CD4-positive, alpha-beta T cell (primary cell): ENCODE measurements around the gene AGFG1. TPM values are rescaled to one million over a fixed set of nuclear protein-coding genes. Genes with fewer than 3 reads are reported as not detected.

Experiments used
- ATAC-seq: fragments of 200-7000 bp; cut with Tn5 transposase; one replicate; pipeline ENCODE4 v1.10.0; 2022; ENCODE audit warnings: mild to moderate bottlenecking; ENCODE audit not compliant: poor library complexity
- CTCF ChIA-PET: fragments of 350-600 bp; sonication (Branson Sonifier 250); formaldehyde crosslinking; loops from one replicate; lab custom pipeline; 2021; ENCODE audit warnings: antibody characterized with exemption, inconsistent platforms; lab: Charles Lee
- POLR2A ChIA-PET: fragments of 350-600 bp; sonication (Branson Sonifier 250); formaldehyde crosslinking; loops from one replicate; lab custom pipeline; 2021; ENCODE audit warnings: antibody characterized with exemption, inconsistent platforms; lab: Charles Lee
- DNase-seq, 14 experiments: peaks; one replicate each; pipeline ENCODE4 v3.0.0-alpha.2; 2013 to 2020; ENCODE audit warnings: mixed read lengths in 2 of 14
- H3K27ac ChIP-seq, 2 donors: one replicate each; pipeline versions ENCODE4 v1.5.1 to v1.7.0; 2013; ENCODE audit warnings: low read length in 2 of 2, low read depth in 1 of 2, mild to moderate bottlenecking in 1 of 2
- H3K27me3 ChIP-seq, 2 experiments: 1 replicate in 1 of 2; 2 replicates in 1 of 2; pipeline versions ENCODE4 v1.6.1 to v1.7.0; 2013; ENCODE audit warnings: low read length in 2 of 2, control low read depth in 1 of 2, mild to moderate bottlenecking in 1 of 2, moderate library complexity in 1 of 2; ENCODE audit not compliant: insufficient read depth in 2 of 2, control insufficient read depth in 1 of 2
- H3K36me3 ChIP-seq: one replicate; pipeline ENCODE4 v1.6.1; 2013; ENCODE audit warnings: low read length, control low read depth; ENCODE audit not compliant: insufficient read depth
- H3K4me1 ChIP-seq: one replicate; pipeline ENCODE4 v1.6.1; 2013; ENCODE audit warnings: low read length, control low read depth; ENCODE audit not compliant: insufficient read depth
- H3K4me3 ChIP-seq: one replicate; pipeline ENCODE4 v1.5.1; 2013; ENCODE audit warnings: mild to moderate bottlenecking, low read length, moderate library complexity
- H3K9me3 ChIP-seq, 2 experiments: 1 replicate in 1 of 2; 2 replicates in 1 of 2; pipeline versions ENCODE4 v1.6.1 to v1.7.0; 2013; ENCODE audit warnings: low read length in 2 of 2, mild to moderate bottlenecking in 2 of 2, control low read depth in 1 of 2, moderate library complexity in 1 of 2; ENCODE audit not compliant: control insufficient read depth in 1 of 2, insufficient read depth in 1 of 2
- H3K27ac Mint-ChIP-seq: one replicate; pipeline ENCODE4 v1.8.0; 2020; ENCODE audit warnings: mixed read lengths
- H3K27me3 Mint-ChIP-seq: one replicate; pipeline ENCODE4 v1.8.0; 2021; ENCODE audit warnings: mixed read lengths
- H3K36me3 Mint-ChIP-seq: one replicate; pipeline ENCODE4 v1.8.0; 2021; ENCODE audit warnings: low read depth, mixed read lengths
- H3K4me1 Mint-ChIP-seq: one replicate; pipeline ENCODE4 v1.8.0; 2021; ENCODE audit warnings: low read depth, mixed read lengths
- H3K4me3 Mint-ChIP-seq: one replicate; pipeline ENCODE4 v1.8.0; 2020; ENCODE audit warnings: mild to moderate bottlenecking, mixed read lengths
- H3K9me3 Mint-ChIP-seq: one replicate; pipeline ENCODE4 v1.8.0; 2020; ENCODE audit warnings: mixed read lengths
- intact Hi-C, 2 experiments: fragments of 100-400 bp; cut with DNase I in 1 of 2; cut with micrococcal nuclease in 1 of 2; formaldehyde crosslinking; loops; one replicate each; pipeline versions ENCODE4 v1.15.1 to v1.9.0; 2023 to 2025; cut with DNase I, micrococcal nuclease
- total RNA-seq, 174 experiments: library from RNA in 2 of 174; stranded (reverse) in 2 of 174; gene quantifications; one replicate each; pipeline ENCODE4 v1.2.3 and lab custom pipeline; 2021 to 2026
- TF ChIP-seq, protein P1 (sequence below): fragments of 200-600 bp; IDR thresholded peaks from one replicate; pipeline ENCODE4 v1.8.0; 2022; ENCODE audit warnings: antibody characterized with exemption, mild to moderate bottlenecking

The AGFG1 gene
- total RNA-seq, 2 experiments from 2014 or later = 49.9 to 55.9 TPM

DNA sequence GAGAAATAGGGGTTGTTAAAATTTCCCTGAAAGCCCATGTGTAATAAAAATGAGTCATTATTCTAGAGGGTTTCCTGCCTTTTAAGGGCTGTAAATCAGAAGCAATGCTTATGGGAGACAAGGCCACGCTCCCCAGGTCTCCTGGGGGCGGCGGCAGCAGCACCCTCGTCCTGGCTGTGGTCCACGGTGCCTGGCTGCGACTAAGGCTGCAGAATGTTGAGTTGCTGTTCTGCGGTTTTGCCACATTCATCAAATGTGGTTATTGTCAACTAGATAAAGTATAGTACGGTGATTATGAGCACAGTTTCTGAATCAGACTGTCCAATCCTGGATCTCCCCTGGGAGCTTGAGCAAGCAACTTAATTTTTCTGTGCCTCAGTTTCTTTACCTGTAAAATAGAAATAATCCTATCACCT lies 11.9 kb upstream of the AGFG1 start:
- no peaks in the 10 kb centered on the region for H3K27me3 Mint-ChIP-seq
- DNase-seq (peak; percentile 25 to 76 (median 44)), ATAC-seq (peak; percentile 79)
- TF ChIP-seq, protein P1, sequence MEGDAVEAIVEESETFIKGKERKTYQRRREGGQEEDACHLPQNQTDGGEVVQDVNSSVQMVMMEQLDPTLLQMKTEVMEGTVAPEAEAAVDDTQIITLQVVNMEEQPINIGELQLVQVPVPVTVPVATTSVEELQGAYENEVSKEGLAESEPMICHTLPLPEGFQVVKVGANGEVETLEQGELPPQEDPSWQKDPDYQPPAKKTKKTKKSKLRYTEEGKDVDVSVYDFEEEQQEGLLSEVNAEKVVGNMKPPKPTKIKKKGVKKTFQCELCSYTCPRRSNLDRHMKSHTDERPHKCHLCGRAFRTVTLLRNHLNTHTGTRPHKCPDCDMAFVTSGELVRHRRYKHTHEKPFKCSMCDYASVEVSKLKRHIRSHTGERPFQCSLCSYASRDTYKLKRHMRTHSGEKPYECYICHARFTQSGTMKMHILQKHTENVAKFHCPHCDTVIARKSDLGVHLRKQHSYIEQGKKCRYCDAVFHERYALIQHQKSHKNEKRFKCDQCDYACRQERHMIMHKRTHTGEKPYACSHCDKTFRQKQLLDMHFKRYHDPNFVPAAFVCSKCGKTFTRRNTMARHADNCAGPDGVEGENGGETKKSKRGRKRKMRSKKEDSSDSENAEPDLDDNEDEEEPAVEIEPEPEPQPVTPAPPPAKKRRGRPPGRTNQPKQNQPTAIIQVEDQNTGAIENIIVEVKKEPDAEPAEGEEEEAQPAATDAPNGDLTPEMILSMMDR = no peak
- intact Hi-C loops = no loop called here
- H3K9me3 Mint-ChIP-seq = no peaks in the 10 kb centered on the region
- Histone ChIP-seq H3K4me3 (no peak overlapping the region), H3K27me3 (no peaks in the 10 kb centered on the region), H3K4me1 (peaks cover 43% of the 10 kb centered on the region), H3K27ac (no peak overlapping the region), H3K36me3 (no peaks in the 10 kb centered on the region), H3K9me3 (no peaks in the 10 kb centered on the region)
- H3K36me3 Mint-ChIP-seq = no peaks in the 10 kb centered on the region
- ChIA-PET CTCF (interaction anchor here (0.7 kb wide), 1 partner anchor 11 kb away, joined by 3 read pairs; the partner anchor contains the start of gene AGFG1), POLR2A (interaction anchor here (0.6 kb wide), 1 partner anchor 112 kb away, joined by 4 read pairs; no protein-coding TSS in a partner anchor)
- peaks cover 64% of the 10 kb centered on the region for H3K4me1 Mint-ChIP-seq
- H3K4me3 Mint-ChIP-seq = peak overlapping the region; percentile 44
- peak overlapping the region; percentile 9 for H3K27ac Mint-ChIP-seq

DNA sequence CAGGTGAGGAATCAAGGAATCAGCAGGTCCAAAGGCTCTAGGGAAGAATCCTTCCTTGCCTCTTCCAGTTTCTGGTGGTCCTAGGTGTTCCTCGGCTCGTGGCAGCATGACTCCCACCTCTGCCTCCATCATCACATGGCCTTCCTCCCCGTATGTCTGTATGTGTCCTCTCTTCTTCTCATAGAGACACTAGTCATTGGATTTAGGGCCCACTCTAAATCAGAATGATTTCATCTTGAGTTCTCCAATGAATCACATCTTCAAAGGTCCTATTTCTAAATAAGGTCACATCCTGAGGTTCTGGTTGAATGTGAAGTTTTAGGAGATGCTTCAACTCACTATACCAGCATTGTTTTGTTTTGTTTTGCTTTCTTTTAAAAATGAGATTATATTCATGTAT lies 11.1 kb upstream of the AGFG1 start:
- no peak for ATAC-seq
- no peak overlapping the region for H3K27ac Mint-ChIP-seq

DNA sequence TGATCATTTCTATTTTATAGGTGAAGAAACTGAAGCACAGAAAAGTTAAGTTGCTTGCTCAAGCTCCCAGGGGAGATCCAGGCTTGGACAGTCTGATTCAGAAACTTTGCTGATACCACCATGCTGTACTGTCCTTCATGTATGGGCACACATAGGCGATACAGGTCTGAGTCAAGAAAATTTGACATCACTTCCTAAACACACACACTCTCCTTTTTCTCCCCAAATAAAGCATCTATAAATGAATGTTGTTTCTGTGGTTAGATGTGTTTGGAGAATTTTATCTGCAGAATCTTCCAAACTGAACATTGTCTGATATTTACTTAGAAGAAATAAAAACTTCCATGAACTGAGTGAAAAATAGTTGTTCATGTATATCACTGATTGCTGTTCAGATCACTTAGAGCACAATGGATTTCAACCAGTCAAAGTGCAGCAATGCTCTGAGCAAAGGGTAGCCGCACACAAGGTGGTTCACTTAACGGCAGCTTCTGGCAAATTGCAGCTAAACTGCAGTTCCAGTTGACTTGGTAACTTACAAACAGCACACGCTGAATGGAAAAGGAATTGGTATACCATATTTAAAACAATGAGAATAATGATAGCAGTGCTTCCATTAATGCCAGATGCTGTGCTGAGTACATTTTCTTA lies 10.0 kb upstream of the AGFG1 start:
- POLR2A ChIA-PET = no interaction called here
- Histone ChIP-seq H3K27ac (no peak overlapping the region), H3K27me3 (no peaks in the 10 kb centered on the region), H3K4me3 (no peak overlapping the region), H3K4me1 (peaks cover 59% of the 10 kb centered on the region), H3K36me3 (no peaks in the 10 kb centered on the region), H3K9me3 (no peaks in the 10 kb centered on the region)
- Mint-ChIP-seq H3K4me3 (peak overlapping the region; percentile 18), H3K36me3 (no peaks in the 10 kb centered on the region), H3K27ac (peak overlapping the region; percentile 3), H3K27me3 (no peaks in the 10 kb centered on the region), H3K4me1 (peaks cover 80% of the 10 kb centered on the region), H3K9me3 (no peaks in the 10 kb centered on the region)
- ATAC-seq (no peak), DNase-seq (no peak)
- TF ChIP-seq, protein P1 = no peak
- intact Hi-C loops = no loop called here
- CTCF ChIA-PET = no interaction called here

More for the DNA sequence above, 11.1 kb upstream of the AGFG1 start:
- H3K36me3 ChIP-seq = no peaks in the 10 kb centered on the region
- DNase-seq = no peak
- CTCF ChIA-PET = interaction anchor here (0.7 kb wide), 1 partner anchor 11 kb away, joined by 3 read pairs; the partner anchor contains the start of gene AGFG1
- H3K36me3 Mint-ChIP-seq = no peaks in the 10 kb centered on the region
- no peaks in the 10 kb centered on the region for H3K27me3 ChIP-seq
- no peaks in the 10 kb centered on the region for H3K9me3 Mint-ChIP-seq
- no peak overlapping the region for H3K27ac ChIP-seq
- no peak overlapping the region for H3K4me3 Mint-ChIP-seq
- no peaks in the 10 kb centered on the region for H3K27me3 Mint-ChIP-seq
- H3K4me3 ChIP-seq = no peak overlapping the region
- peaks cover 72% of the 10 kb centered on the region for H3K4me1 Mint-ChIP-seq
- intact Hi-C loops = no loop called here
- no peaks in the 10 kb centered on the region for H3K9me3 ChIP-seq
- TF ChIP-seq, protein P1 = no peak
- POLR2A ChIA-PET = no interaction called here
- H3K4me1 ChIP-seq = peaks cover 50% of the 10 kb centered on the region
